ENCODE measurements around the gene ELOVL3.

Gene ELOVL3

GRCh38 chr10:102254426-102254825 lies 28.3 kb downstream of the ELOVL3 start:
- DNase-seq (ENCODE audit: low spot score) = no peak

DNA sequence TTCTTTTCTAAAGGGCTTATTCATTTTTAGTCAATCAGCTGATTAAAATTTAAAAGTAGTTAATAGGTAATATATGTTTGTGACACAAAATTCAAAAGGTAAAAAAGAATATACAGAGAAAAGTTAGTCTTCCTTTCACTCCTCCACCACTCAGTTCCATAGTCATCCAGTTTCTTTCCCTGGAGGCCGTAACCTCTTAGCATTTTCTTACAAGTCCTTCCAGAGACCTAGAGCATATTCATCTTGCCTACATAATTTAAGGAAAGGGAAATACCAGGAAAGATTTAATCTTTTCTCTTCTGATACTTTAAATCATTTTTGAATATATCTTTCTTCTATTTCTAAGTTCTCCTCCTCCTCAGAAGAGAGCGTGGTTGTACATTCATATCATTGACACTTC lies 29.3 kb downstream of the ELOVL3 start:
- no peak for DNase-seq (ENCODE audit: low spot score)

- DNase-seq (ENCODE audit: low spot score) = no peak
These were observed 35.1 kb downstream of the ELOVL3 start for GRCh38 chr10:102261196-102261595.

GRCh38 chr10:102261842-102262241 lies 35.7 kb downstream of the ELOVL3 start:
- DNase-seq (ENCODE audit: low spot score) = no peak

DNA sequence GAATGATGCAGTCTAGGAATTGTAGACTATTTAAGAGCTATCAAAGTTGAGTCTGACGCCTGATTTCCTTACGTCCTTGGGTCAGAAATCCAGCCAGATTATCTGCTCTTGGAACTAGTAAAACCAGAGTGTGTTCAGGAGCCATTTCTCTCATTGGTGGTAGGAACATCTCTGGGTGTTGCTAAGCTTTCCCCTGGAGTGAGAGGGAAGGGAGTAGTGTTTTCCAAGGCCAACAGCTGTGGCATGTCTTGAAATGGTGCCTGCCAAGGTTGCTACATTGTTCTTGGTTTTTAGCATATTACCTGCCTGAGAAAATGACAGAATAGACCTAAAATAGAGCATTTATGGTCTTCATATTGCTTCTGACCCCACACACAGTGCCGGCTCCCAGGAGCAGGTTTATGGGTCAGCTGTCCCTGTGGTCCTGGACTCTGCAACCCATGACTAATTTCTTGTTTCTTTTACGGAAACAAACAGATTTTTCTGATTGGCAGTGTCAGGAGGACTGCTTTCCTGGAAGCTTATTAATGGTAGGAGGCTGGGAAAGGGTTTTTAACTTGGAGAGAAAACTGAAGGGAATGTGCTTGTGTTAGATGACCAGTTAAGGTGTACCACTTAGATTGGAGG lies 36.8 kb downstream of the ELOVL3 start:
- DNase-seq (ENCODE audit: low spot score) = no peak

DNA sequence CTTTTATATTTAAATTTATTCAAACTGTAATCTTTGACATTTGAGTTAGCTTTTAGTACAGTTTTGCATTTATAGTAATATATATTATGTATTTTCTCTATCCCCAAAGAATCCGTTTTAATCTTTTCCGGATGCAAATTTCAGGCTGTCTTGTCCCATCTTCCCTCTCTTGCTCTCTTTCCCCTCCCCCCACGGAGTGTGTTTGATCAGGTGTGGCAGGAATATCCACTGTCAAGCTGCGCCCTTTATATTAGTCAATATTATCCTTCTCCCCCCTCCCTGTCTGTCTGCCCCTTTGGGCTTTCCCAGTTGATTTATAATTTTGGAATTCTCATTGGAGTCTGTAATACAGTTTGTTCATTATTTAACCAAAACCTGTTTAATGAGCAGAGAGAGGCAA lies 38.3 kb downstream of the ELOVL3 start:
- DNase-seq (ENCODE audit: low spot score) = no peak

DNA sequence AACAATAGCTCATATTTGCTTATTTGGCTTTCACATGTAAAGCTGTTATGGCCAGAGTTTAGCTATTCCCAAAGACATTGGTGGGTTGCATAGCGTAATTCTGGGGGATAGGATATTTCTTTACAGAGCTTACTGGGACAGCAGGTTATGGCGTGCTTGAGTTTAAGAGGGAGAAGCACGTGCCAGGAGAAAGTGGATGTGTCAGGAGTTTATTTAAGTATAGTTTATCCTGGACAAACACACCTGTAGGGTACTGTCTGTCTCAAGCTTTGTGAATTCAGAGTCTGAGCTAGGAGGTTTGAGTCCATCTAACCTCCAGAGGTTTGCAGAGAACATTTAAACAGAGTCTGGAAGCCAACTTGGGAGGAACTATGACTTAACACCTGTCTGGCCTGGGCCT lies 40.6 kb downstream of the ELOVL3 start:
- no peak for DNase-seq (ENCODE audit: low spot score)

DNA sequence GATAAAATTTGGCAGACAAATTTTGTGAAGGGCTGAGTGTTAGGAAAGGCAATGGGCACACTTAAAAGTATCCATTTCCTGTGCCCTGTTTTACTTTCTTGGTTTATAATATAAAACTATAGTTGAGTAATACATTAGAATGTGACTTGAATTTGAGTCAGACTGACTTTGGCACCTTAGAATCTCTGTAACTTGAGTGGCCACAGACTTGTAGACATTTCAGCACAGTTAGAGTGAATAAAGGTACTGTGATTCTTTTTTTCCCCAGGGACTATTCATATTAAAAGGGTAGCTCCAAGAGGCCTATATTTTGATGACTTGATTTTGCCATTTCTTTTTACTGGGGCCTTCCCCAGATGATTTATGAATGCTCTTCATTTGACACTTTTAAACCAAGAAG lies 41.6 kb downstream of the ELOVL3 start:
- no peak for DNase-seq (ENCODE audit: low spot score)

- no peak for DNase-seq (ENCODE audit: low spot score)
These were observed 42.3 kb downstream of the ELOVL3 start for GRCh38 chr10:102268375-102268888.

- no peak for DNase-seq (ENCODE audit: low spot score)
These were observed 42.9 kb downstream of the ELOVL3 start for GRCh38 chr10:102269017-102269416.

GRCh38 chr10:102274062-102274461 lies 48.0 kb downstream of the ELOVL3 start:
- no peak for DNase-seq (ENCODE audit: low spot score)

GRCh38 chr10:102275343-102275742 lies 49.2 kb downstream of the ELOVL3 start:
- no peak for DNase-seq (ENCODE audit: low spot score)

GRCh38 chr10:102279104-102279503 lies 53.0 kb downstream of the ELOVL3 start:
- no peak for DNase-seq (ENCODE audit: low spot score)

Measured in CD4-positive, alpha-beta T cell treated with Interleukin-15 for 4 hours (primary cell).